ENCODE measurements around the gene PRKAR1A. TPM values are rescaled to one million over a fixed set of nuclear protein-coding genes. Genes with fewer than 3 reads are reported as not detected.
"Not testable (repeated sequence)": the region's sequence is repeated elsewhere in the genome, so short reads cannot be mapped to it uniquely, and the experiment has no call there.

PRKAR1A gene
- total RNA-seq, 1 donor from 2014 or later, result 265 TPM

DNA sequence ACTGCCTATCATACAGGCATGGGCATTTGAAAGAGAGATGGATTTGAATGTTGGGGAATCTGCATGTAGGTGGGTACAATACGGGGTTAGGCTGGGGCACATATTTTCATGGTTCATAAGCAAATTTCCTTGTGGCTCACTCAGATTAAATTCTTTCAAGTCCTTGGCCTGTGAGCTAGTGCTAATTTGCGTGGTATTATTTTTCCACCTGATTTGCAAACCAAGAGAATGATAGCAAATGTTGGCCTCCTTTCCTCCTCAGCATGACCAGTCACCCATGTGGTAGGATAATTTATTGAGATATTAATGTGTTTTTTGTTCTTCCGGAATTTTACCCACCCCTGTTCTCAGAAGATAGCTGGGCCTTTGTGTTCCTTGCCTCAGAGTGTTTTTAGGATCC lies 66.0 kb downstream of the PRKAR1A start:
- intact Hi-C loops (cut with micrococcal nuclease), result no loop called here

DNA sequence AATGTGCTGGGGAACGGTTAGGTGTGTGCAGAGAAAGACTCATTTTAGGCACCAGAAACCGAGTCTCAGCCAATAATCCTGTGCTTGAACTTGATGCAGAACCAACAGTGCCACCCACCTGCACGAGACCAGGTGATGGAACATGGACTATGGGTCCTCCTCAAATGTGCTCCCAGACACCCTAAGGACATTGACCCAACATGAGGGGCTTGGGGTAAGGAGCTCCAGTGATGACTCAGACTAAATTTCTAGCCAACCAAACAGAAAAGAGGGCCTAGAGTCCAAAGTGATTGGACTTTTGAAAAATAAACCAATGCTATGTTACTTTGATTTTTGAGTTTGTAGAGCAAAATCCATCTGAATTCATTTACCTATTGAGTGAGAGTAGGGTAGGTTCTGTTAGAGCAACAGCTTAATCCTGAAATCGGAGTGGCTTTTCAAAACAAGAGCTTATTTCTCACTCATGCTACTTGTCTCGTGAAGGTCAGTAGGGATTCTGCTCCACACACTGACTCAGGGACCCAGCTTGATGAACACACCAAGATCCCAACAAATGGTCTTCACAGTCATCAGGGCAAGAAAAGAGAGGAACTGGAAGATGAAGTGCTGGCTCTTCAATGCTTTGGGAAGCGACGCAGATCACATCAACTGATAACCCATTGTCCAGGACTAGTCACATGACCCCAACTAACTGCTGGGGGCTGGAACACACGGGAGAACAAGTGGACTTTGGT lies 67.1 kb downstream of the PRKAR1A start:
- Mint-ChIP-seq H3K9me3 (no peaks in the 10 kb centered on the region), H3K36me3 (ENCODE audit: low read depth) (no peaks in the 10 kb centered on the region), H3K27me3 (ENCODE audit: low read depth) (peaks cover 8% of the 10 kb centered on the region), H3K4me1 (ENCODE audit: low read depth) (no peaks in the 10 kb centered on the region), H3K4me3 (ENCODE audit: low read depth) (no peak overlapping the region), H3K27ac (no peak overlapping the region)
- intact Hi-C loops (cut with micrococcal nuclease), result no loop called here
- no peak for DNase-seq (ENCODE audit: low spot score)

More for the DNA sequence above, 66.0 kb downstream of the PRKAR1A start:
- Mint-ChIP-seq H3K36me3 (ENCODE audit: low read depth) (no peaks in the 10 kb centered on the region), H3K4me3 (ENCODE audit: low read depth) (no peak overlapping the region), H3K4me1 (ENCODE audit: low read depth) (no peaks in the 10 kb centered on the region), H3K9me3 (no peaks in the 10 kb centered on the region), H3K27ac (no peak overlapping the region), H3K27me3 (ENCODE audit: low read depth) (peaks cover 6% of the 10 kb centered on the region)
- no peak for DNase-seq (ENCODE audit: low spot score)

- no peak overlapping the region for H3K27ac Mint-ChIP-seq
- intact Hi-C loops (cut with micrococcal nuclease), result no loop called here
- no peaks in the 10 kb centered on the region for H3K9me3 Mint-ChIP-seq
- H3K4me3 Mint-ChIP-seq (ENCODE audit: low read depth), result no peak overlapping the region
- DNase-seq (ENCODE audit: low spot score), result no peak
- no peaks in the 10 kb centered on the region for H3K4me1 Mint-ChIP-seq (ENCODE audit: low read depth)
- H3K27me3 Mint-ChIP-seq (ENCODE audit: low read depth), result peaks cover 8% of the 10 kb centered on the region
- no peaks in the 10 kb centered on the region for H3K36me3 Mint-ChIP-seq (ENCODE audit: low read depth)
Observed at GRCh38 chr17:68580236-68580770, 68.1 kb downstream of the PRKAR1A start.

- H3K27me3 Mint-ChIP-seq (ENCODE audit: low read depth), result peaks cover 10% of the 10 kb centered on the region
- H3K4me3 Mint-ChIP-seq (ENCODE audit: low read depth), result no peak overlapping the region
- H3K27ac Mint-ChIP-seq, result no peak overlapping the region
- no peaks in the 10 kb centered on the region for H3K4me1 Mint-ChIP-seq (ENCODE audit: low read depth)
- no peak for DNase-seq (ENCODE audit: low spot score)
- H3K36me3 Mint-ChIP-seq (ENCODE audit: low read depth), result no peaks in the 10 kb centered on the region
- intact Hi-C loops (cut with micrococcal nuclease), result no loop called here
- no peaks in the 10 kb centered on the region for H3K9me3 Mint-ChIP-seq
Observed at GRCh38 chr17:68581863-68582645, 69.8 kb downstream of the PRKAR1A start.

DNA sequence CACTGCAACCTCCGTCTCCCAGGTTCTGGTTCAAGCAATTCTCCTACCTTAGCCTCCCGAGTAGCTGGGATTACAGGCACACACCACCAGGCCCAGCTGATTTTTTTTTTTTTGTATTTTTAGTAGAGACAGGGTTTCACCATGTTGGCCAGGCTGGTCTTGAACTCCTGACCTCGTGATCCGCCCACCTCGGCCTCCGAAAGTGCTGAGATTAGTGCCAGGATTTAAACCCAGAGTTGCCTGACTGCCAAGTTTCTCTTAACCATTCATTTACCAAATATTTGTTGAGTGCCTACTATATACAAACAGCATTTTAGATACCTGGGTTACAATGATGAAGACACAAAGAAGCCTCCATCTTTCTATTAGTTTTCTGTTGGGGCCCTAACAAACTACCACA lies 70.6 kb downstream of the PRKAR1A start:
- H3K27ac Mint-ChIP-seq; H3K4me1 Mint-ChIP-seq (ENCODE audit: low read depth); DNase-seq (ENCODE audit: low spot score); intact Hi-C loops (cut with micrococcal nuclease); H3K4me3 Mint-ChIP-seq (ENCODE audit: low read depth); H3K9me3 Mint-ChIP-seq; H3K36me3 Mint-ChIP-seq (ENCODE audit: low read depth): not testable (repeated sequence)
- H3K27me3 Mint-ChIP-seq (ENCODE audit: low read depth), result peaks cover 11% of the 10 kb centered on the region

DNA sequence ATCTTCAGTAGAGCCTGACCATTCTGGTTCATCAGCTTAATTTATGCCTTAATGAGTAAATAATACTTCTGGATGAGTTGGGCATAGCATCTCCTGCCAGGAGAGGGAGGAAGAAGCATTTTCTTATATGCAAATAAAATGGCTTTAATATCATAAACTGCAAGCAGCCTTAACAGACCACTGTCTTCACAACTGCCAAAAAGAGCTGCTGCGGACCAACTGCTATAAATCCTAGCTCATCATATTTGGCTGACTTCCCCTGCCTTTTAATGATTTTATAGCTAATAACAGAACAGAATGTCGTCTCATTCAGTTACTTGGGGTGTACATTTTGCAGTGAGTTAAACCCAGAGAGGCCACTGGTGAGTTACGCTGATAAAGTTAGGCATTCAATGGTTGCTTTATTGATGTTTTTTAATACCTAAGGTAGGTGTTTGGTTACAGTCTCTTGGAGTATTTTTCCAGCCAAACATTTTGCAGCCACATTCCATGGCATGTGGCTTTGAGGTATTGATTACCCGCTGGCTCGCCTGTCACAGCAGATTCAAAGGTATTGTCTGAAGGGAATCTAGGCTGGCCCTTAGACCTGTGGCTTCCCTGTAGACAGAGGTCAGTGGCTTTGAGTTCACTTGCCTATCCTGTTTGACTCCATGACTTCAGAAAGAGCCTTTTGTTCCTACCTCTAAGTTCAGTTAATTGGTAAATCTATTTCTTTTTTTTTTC lies 72.5 kb downstream of the PRKAR1A start:
- H3K4me1 Mint-ChIP-seq (ENCODE audit: low read depth), result no peaks in the 10 kb centered on the region
- no peak for DNase-seq (ENCODE audit: low spot score)
- no peak overlapping the region for H3K27ac Mint-ChIP-seq
- H3K36me3 Mint-ChIP-seq (ENCODE audit: low read depth), result no peaks in the 10 kb centered on the region
- H3K9me3 Mint-ChIP-seq, result no peaks in the 10 kb centered on the region
- H3K27me3 Mint-ChIP-seq (ENCODE audit: low read depth), result peaks cover 15% of the 10 kb centered on the region
- intact Hi-C loops (cut with micrococcal nuclease), result no loop called here
- H3K4me3 Mint-ChIP-seq (ENCODE audit: low read depth), result no peak overlapping the region

DNA sequence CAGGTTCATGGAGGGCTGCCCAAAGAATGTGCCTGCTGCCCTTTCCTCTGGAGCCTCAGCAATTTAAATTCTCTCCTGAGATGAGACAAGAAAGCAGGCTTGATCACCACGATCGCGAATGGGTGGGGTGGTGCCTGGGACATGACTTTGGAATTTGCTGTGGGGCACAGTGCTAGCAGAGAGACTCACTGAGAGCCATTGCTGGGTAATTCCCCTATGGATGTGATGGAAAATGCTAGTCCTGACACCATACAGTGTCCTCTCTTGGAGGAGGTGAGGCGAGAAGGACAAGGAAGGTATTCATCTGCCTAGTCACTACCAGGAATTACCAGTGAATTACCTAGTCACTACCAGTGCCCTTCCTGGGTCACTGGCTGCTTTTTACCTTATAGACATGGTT lies 73.4 kb downstream of the PRKAR1A start:
- Mint-ChIP-seq H3K36me3 (ENCODE audit: low read depth) (no peaks in the 10 kb centered on the region), H3K27me3 (ENCODE audit: low read depth) (peaks cover 15% of the 10 kb centered on the region), H3K4me3 (ENCODE audit: low read depth) (no peak overlapping the region), H3K9me3 (no peaks in the 10 kb centered on the region), H3K4me1 (ENCODE audit: low read depth) (no peaks in the 10 kb centered on the region), H3K27ac (no peak overlapping the region)
- no peak for DNase-seq (ENCODE audit: low spot score)
- intact Hi-C loops (cut with micrococcal nuclease), result no loop called here

GRCh38 chr17:68587026-68587425 lies 74.8 kb downstream of the PRKAR1A start:
- no peaks in the 10 kb centered on the region for H3K4me1 Mint-ChIP-seq (ENCODE audit: low read depth)

DNA sequence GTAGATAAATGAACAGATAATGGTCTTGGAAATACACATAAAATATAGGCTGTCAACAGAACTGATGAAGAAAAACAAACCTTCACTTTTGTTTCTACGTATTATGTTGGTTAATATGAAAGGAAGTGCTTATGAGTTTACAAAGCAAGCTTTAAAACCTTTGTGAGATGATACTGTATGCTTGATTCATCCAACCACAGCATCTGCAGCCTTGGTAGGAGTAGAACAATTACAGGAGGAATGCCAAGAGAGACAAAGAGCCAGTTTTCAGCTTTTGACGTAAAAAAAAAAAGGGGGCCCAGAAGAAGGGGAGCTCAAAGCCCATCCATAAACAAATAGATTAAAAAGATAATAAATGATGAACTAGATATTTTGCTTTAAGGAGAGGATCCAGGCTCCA lies 75.6 kb downstream of the PRKAR1A start:
- no peak overlapping the region for H3K27ac Mint-ChIP-seq

More at GRCh38 chr17:68587026-68587425, 74.8 kb downstream of the PRKAR1A start:
- intact Hi-C loops (cut with micrococcal nuclease), result no loop called here
- Mint-ChIP-seq H3K9me3 (no peaks in the 10 kb centered on the region), H3K4me3 (ENCODE audit: low read depth) (no peak overlapping the region), H3K27ac (no peak overlapping the region), H3K27me3 (ENCODE audit: low read depth) (peaks cover 15% of the 10 kb centered on the region), H3K36me3 (ENCODE audit: low read depth) (no peaks in the 10 kb centered on the region)
- no peak for DNase-seq (ENCODE audit: low spot score)

DNA sequence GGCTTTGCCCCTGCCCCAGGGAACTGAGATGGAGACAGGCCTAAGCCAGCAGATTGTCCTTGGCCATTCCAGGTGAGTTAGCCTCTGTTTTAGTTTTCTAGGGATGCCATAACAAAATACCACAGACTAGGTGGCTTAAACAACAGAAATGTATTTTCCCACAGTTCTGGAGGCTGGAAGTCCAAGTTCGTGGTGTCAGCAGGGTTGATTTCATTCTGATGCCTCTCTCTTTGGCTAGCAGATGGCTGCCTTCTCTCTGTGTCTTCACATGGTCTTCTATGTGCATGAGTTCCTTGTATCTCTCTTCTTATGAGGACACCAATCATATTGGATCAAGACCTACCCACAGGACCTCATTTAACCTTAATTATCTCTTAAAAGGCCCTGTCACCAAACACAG lies 76.1 kb downstream of the PRKAR1A start:
- DNase-seq (ENCODE audit: low spot score), result no peak
- Mint-ChIP-seq H3K27ac (no peak overlapping the region), H3K4me3 (ENCODE audit: low read depth) (no peak overlapping the region), H3K9me3 (no peaks in the 10 kb centered on the region), H3K27me3 (ENCODE audit: low read depth) (peaks cover 17% of the 10 kb centered on the region), H3K4me1 (ENCODE audit: low read depth) (no peaks in the 10 kb centered on the region), H3K36me3 (ENCODE audit: low read depth) (no peaks in the 10 kb centered on the region)
- intact Hi-C loops (cut with micrococcal nuclease), result no loop called here

More for the DNA sequence above, 75.6 kb downstream of the PRKAR1A start:
- peaks cover 17% of the 10 kb centered on the region for H3K27me3 Mint-ChIP-seq (ENCODE audit: low read depth)
- H3K9me3 Mint-ChIP-seq, result no peaks in the 10 kb centered on the region
- no peak overlapping the region for H3K4me3 Mint-ChIP-seq (ENCODE audit: low read depth)
- no peak for DNase-seq (ENCODE audit: low spot score)
- H3K36me3 Mint-ChIP-seq (ENCODE audit: low read depth), result no peaks in the 10 kb centered on the region
- intact Hi-C loops (cut with micrococcal nuclease), result no loop called here
- no peaks in the 10 kb centered on the region for H3K4me1 Mint-ChIP-seq (ENCODE audit: low read depth)

GRCh38 chr17:68589086-68589485 lies 76.9 kb downstream of the PRKAR1A start:
- peaks cover 16% of the 10 kb centered on the region for H3K27me3 Mint-ChIP-seq (ENCODE audit: low read depth)
- intact Hi-C loops (cut with micrococcal nuclease), result no loop called here
- no peak for DNase-seq (ENCODE audit: low spot score)
- H3K27ac Mint-ChIP-seq, result no peak overlapping the region
- no peaks in the 10 kb centered on the region for H3K36me3 Mint-ChIP-seq (ENCODE audit: low read depth)
- H3K4me1 Mint-ChIP-seq (ENCODE audit: low read depth), result no peaks in the 10 kb centered on the region
- no peaks in the 10 kb centered on the region for H3K9me3 Mint-ChIP-seq
- no peak overlapping the region for H3K4me3 Mint-ChIP-seq (ENCODE audit: low read depth)

- no peaks in the 10 kb centered on the region for H3K9me3 Mint-ChIP-seq
- H3K27ac Mint-ChIP-seq, result no peak overlapping the region
- no peak for DNase-seq (ENCODE audit: low spot score)
- H3K4me3 Mint-ChIP-seq (ENCODE audit: low read depth), result no peak overlapping the region
- intact Hi-C loops (cut with micrococcal nuclease), result no loop called here
- H3K36me3 Mint-ChIP-seq (ENCODE audit: low read depth), result no peaks in the 10 kb centered on the region
- peaks cover 30% of the 10 kb centered on the region for H3K27me3 Mint-ChIP-seq (ENCODE audit: low read depth)
- no peaks in the 10 kb centered on the region for H3K4me1 Mint-ChIP-seq (ENCODE audit: low read depth)
Observed at GRCh38 chr17:68591583-68591982, 79.4 kb downstream of the PRKAR1A start.

Data from activated T-helper 2 cell treated with anti-CD3 and anti-CD28 coated beads, Interferon-gamma antibody, Interleukin-2, Interleukin-4, amounts not matched to agents 10 μg/mL and 5 μg/mL and 100 μg/mL, durations not matched to agents 14 hours and 24 hours and 36 hours (primary cell).